ENCODE results near the gene CTIF. TPM values are rescaled to one million over a fixed set of nuclear protein-coding genes. Genes with fewer than 3 reads are reported as not detected.

The CTIF gene
- total and polyA plus RNA-seq, 2 experiments from 2014 or later: 8.6 to 14.4 TPM

DNA sequence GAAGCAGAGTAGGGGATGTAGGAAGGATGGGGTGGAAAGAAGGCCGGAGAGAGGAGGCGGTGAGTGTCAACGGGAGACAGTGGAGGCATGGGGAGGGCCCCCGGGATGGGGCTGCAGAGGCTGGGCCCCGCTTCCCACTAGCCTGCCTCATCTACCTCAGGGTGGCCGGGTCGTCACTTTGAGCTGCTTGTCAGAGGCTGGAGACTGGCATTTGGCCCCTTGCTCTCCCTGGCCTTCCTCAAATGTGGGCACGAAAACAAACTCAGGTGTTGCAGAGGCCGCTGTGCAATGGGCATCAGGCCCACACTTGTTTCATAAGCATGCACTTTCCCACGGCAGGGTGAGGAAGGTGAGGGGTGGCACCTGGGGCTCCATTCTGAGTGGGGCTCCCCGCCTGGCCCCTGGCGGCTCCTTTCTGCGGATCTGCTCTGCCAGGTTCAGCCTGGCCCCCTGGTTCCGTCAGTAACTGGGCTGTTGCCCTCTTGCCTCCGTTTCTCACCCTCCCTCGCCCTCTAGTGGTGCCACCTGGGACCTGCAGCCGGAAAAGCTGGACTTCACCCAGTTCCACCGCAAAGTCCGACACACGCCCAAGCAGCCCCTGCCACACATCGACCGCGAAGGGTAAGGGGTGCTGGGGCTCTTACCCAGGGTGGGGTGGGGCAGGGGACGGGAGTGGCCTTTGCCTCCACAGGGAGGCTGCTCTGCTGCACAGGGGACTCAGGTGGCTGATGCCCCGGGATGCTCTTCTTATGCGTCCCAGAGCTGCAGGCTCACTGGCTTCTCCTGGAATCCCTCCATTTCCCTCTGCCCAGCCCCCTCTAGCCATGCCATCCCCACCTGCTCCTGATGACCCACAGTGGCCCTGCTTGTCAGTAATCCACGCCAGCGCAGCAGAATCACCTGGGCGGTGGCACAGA lies 125.4 kb downstream of the CTIF start (continued):
- TF ChIP-seq REST (IDR thresholded peaks at IDR 0.05; ENCODE audit: unreplicated experiment) (no peak), EZH2 (IDR thresholded peaks at IDR 0.05; ENCODE audit: low read depth, unreplicated experiment) (no peak), JUNB (IDR thresholded peaks at IDR 0.05; ENCODE audit: unreplicated experiment) (no peak), CTCF (conservative IDR thresholded peaks at IDR 0.05; ENCODE audit: low read depth in 2 of 2) (peak; percentile 81 to 91)

GRCh38 chr18:48665654-48666053 lies 126.8 kb downstream of the CTIF start:
- peaks cover 26% of the 10 kb centered on the region for H3K36me3 Mint-ChIP-seq (ENCODE audit: low read depth)
- no peak overlapping the region for H3K27ac Mint-ChIP-seq
- DNase-seq (ENCODE audit: low spot score) (no peak), ATAC-seq (no peak)
- no peaks in the 10 kb centered on the region for H3K9me2 ChIP-seq (ENCODE audit: insufficient read depth)
- H3K4me3 Mint-ChIP-seq: no peak overlapping the region
- peaks cover 5% of the 10 kb centered on the region; the same call in 1 of the 2 replicates for H3K36me3 ChIP-seq (ENCODE audit: insufficient read depth)
- peaks cover 18% of the 10 kb centered on the region for H3K9me3 Mint-ChIP-seq
- no peak overlapping the region for H2AFZ ChIP-seq
- no peaks in the 10 kb centered on the region for H3F3A ChIP-seq (replicated peaks; ENCODE audit: low read depth)
- no peaks in the 10 kb centered on the region; the same call in 1 of the 2 replicates for H4K20me1 ChIP-seq (replicated peaks; ENCODE audit: insufficient read depth)
- no peak overlapping the region for H3K4me3 ChIP-seq
- peaks cover 4% of the 10 kb centered on the region; the same call in 1 of the 2 replicates for H3K4me1 ChIP-seq (ENCODE audit: insufficient read depth)
- no peak overlapping the region for H3K4me2 ChIP-seq
- H3K27ac ChIP-seq (ENCODE audit: low read depth): no peak overlapping the region
- peaks cover 17% of the 10 kb centered on the region for H3K4me1 Mint-ChIP-seq
- no peaks in the 10 kb centered on the region for H3K27me3 ChIP-seq (ENCODE audit: insufficient read depth)
- H3K27me3 Mint-ChIP-seq (ENCODE audit: insufficient read depth, low read depth, poor library complexity): peaks cover 10% of the 10 kb centered on the region
- H3K79me2 ChIP-seq (replicated peaks; ENCODE audit: insufficient read depth): no peaks in the 10 kb centered on the region
- TF ChIP-seq STAT1 (IDR thresholded peaks at IDR 0.05; ENCODE audit: unreplicated experiment) (no peak), CTCF (conservative IDR thresholded peaks at IDR 0.05; ENCODE audit: low read depth in 2 of 2) (no peak), POLR2AphosphoS5 (IDR thresholded peaks at IDR 0.05; ENCODE audit: low read depth) (no peak), ZNF331 (CRISPR knock-in tag; IDR thresholded peaks at IDR 0.05; ENCODE audit: low read depth) (no peak), ETS1 (IDR thresholded peaks at IDR 0.05) (no peak), REST (IDR thresholded peaks at IDR 0.05; ENCODE audit: unreplicated experiment) (no peak), EZH2phosphoT487 (IDR thresholded peaks at IDR 0.05; ENCODE audit: unreplicated experiment) (no peak), ZNF114 (CRISPR knock-in tag; IDR thresholded peaks at IDR 0.05) (no peak), JUNB (IDR thresholded peaks at IDR 0.05; ENCODE audit: unreplicated experiment) (no peak)
